Nucleus accumbens (tissue), 56 donors: Measurements from ENCODE around the gene ETS2.
A peak's percentile ranks its signal among the peaks of the same experiment; 100 is the strongest.
"Not testable (repeated sequence)": the region's sequence is repeated elsewhere in the genome, so short reads cannot be mapped to it uniquely, and the experiment has no call there.

Experiments used
- DNase-seq, 56 donors: peaks; one replicate each; lab custom pipeline; 2025; lab: John Stamatoyannopoulos, UW

ETS2 gene

GRCh38 chr21:38831526-38832467, 26.1 kb downstream of the ETS2 start:
- DNase-seq: peak in 6 of 56 donors; percentile 9 to 27 (median 20)

- no peak for DNase-seq
Measured at GRCh38 chr21:38832664-38833063, 26.9 kb downstream of the ETS2 start.

- DNase-seq: no peak
Measured at GRCh38 chr21:38833117-38833516, 27.4 kb downstream of the ETS2 start.

GRCh38 chr21:38834725-38835124, 29.0 kb downstream of the ETS2 start:
- DNase-seq: no peak

GRCh38 chr21:38837806-38838461, 32.2 kb downstream of the ETS2 start:
- no peak for DNase-seq

- DNase-seq: no peak
Measured at GRCh38 chr21:38838598-38839327, 33.0 kb downstream of the ETS2 start.

GRCh38 chr21:38839328-38840286, 33.9 kb downstream of the ETS2 start:
- DNase-seq: no peak

- DNase-seq: no peak
Measured at GRCh38 chr21:38840456-38841300, 34.9 kb downstream of the ETS2 start.

GRCh38 chr21:38841472-38841871, 35.7 kb downstream of the ETS2 start:
- DNase-seq: no peak

- DNase-seq: no peak
Measured at GRCh38 chr21:38842079-38842478, 36.4 kb downstream of the ETS2 start.

- no peak for DNase-seq
Measured at GRCh38 chr21:38843379-38843778, 37.6 kb downstream of the ETS2 start.

- no peak for DNase-seq
Measured at GRCh38 chr21:38843806-38844503, 38.2 kb downstream of the ETS2 start.

GRCh38 chr21:38845374-38845773, 39.6 kb downstream of the ETS2 start:
- DNase-seq: not testable (repeated sequence)

- DNase-seq: no peak
Measured at GRCh38 chr21:38847556-38847955, 41.8 kb downstream of the ETS2 start.

- DNase-seq: no peak
Measured at GRCh38 chr21:38848187-38848609, 42.5 kb downstream of the ETS2 start.

GRCh38 chr21:38849776-38850175, 44.0 kb downstream of the ETS2 start:
- no peak for DNase-seq

GRCh38 chr21:38850277-38850951, 44.7 kb downstream of the ETS2 start:
- no peak for DNase-seq

GRCh38 chr21:38851101-38851500, 45.4 kb downstream of the ETS2 start:
- DNase-seq: no peak
